ENCODE measurements around the gene COPB2. TPM values are rescaled to one million over a fixed set of nuclear protein-coding genes. Genes with fewer than 3 reads are reported as not detected.

The COPB2 gene
- total and polyA plus RNA-seq, 10 of the 15 experiments (the other 5 are each of a cell fraction or from before 2014, with no cell fraction given): 51.3 to 143 (median 116) TPM

GRCh38 chr3:139327861-139328260, 61.6 kb downstream of the COPB2 start:
- BruUV-seq (replicated peaks): no TSS peak
- H3K9ac ChIP-seq (ENCODE audit: control insufficient read depth, insufficient read depth, low read length): no peak overlapping the region
- H4K20me1 ChIP-seq (ENCODE audit: control insufficient read depth, insufficient read depth): no peaks in the 10 kb centered on the region
- H3K4me1 ChIP-seq (ENCODE audit: control insufficient read depth, insufficient read depth, low read length): no peaks in the 10 kb centered on the region; the same call in 1 of the 2 replicates
- no peak overlapping the region for H3K27ac ChIP-seq (ENCODE audit: control insufficient read depth, insufficient read depth)
- no peak for DNase-seq (ENCODE audit: low read depth, low spot score)
- no peaks in the 10 kb centered on the region for H3K79me2 ChIP-seq (ENCODE audit: control insufficient read depth, insufficient read depth, low read length)
- SMC1A ChIA-PET (ENCODE audit: uncharacterized antibody, unreplicated experiment): no interaction called here
- peaks cover 0 to 1% of the 10 kb centered on the region in 2 experiments; a peak in 2 of 4 replicates for H3K27me3 ChIP-seq (replicated peaks in 1 of 2; ENCODE audit: control insufficient read depth in 2 of 2, insufficient read depth in 2 of 2, low read length in 1 of 2)
- 7% methylated on average over 8 of the region's 8 CpGs for WGBS (ENCODE audit: insufficient coverage, insufficient replicate concordance, low lambda C conversion rate, missing lambda C conversion rate)
- H3K4me3 ChIP-seq: no peak overlapping the region
- in situ Hi-C loops (cut with MboI) (no loop called here), intact Hi-C loops (cut with micrococcal nuclease; ENCODE audit: unreplicated experiment) (loop anchor here (2.0 kb wide), 1 partner anchor 215 kb away; no protein-coding TSS in a partner anchor)
- no peak overlapping the region for H2AFZ ChIP-seq (ENCODE audit: control insufficient read depth, low read depth, low read length)
- no peaks in the 10 kb centered on the region for H3K36me3 ChIP-seq (ENCODE audit: control insufficient read depth in 2 of 2, insufficient read depth in 2 of 2, low read length in 1 of 2)
- ATAC-seq: no peak
- no peak overlapping the region for H3K4me2 ChIP-seq (ENCODE audit: control insufficient read depth, insufficient read depth)
- TF ChIP-seq USF1 (IDR thresholded peaks at IDR 0.05; ENCODE audit: borderline replicate concordance, extremely low read length, insufficient read depth, low read depth, low read length) (no peak), RB1 (IDR thresholded peaks at IDR 0.05; ENCODE audit: borderline replicate concordance) (no peak), PAX5 (IDR thresholded peaks at IDR 0.05; ENCODE audit: borderline replicate concordance, low read depth, low read length) (no peak), CREM (IDR thresholded peaks at IDR 0.05; ENCODE audit: low read depth) (no peak), JUNB (IDR thresholded peaks at IDR 0.05) (no peak), PML (IDR thresholded peaks at IDR 0.05; ENCODE audit: low read length) (no peak), PAX8 (IDR thresholded peaks at IDR 0.05) (no peak), PKNOX1 (IDR thresholded peaks at IDR 0.05) (no peak), NR2C2 (IDR thresholded peaks at IDR 0.05; ENCODE audit: borderline replicate concordance, control insufficient read depth, insufficient read length, low read depth) (no peak), ZNF622 (IDR thresholded peaks at IDR 0.05) (no peak)
- no peak for FAIRE-seq
- H3K9me3 ChIP-seq (replicated peaks; ENCODE audit: control insufficient read depth, insufficient read depth, low read length): no peaks in the 10 kb centered on the region; the same call in 2 of the 3 replicates
- CTCF ChIA-PET: interaction anchor here (1.9 to 5.5 kb wide), 3 partner anchors 8 to 216 kb away, joined by 7 to 51 read pairs (median 10); no protein-coding TSS in a partner anchor
- RAD21 ChIA-PET (ENCODE audit: unreplicated experiment): interaction anchor here (0.9 kb wide), 1 partner anchor 392 kb away, joined by 3 read pairs; no protein-coding TSS in a partner anchor
- POLR2A ChIA-PET: no interaction called here
